Measurements from ENCODE around the gene TSG101. TPM values are rescaled to one million over a fixed set of nuclear protein-coding genes. Genes with fewer than 3 reads are reported as not detected.
A peak's percentile ranks its signal among the peaks of the same experiment; 100 is the strongest.

TSG101 gene
- total RNA-seq, 2 experiments from 2014 or later, result 34.0 to 37.4 TPM

- H3K4me3 Mint-ChIP-seq, result no peak overlapping the region
- intact Hi-C loops (cut with micrococcal nuclease), result no loop called here
- no peaks in the 10 kb centered on the region for H3K4me1 Mint-ChIP-seq (ENCODE audit: low read depth)
- ATAC-seq, result no peak
- H3K27ac Mint-ChIP-seq, result no peak overlapping the region
- ChIA-PET CTCF (interaction anchor here (0.8 kb wide), 1 partner anchor 348 kb away, joined by 3 read pairs; no protein-coding TSS in a partner anchor), POLR2A (no interaction called here)
- TF ChIP-seq CTCF (IDR thresholded peaks at IDR 0.05), result no peak
- no peak for DNase-seq
- H3K36me3 Mint-ChIP-seq (ENCODE audit: low read depth), result no peaks in the 10 kb centered on the region
- no peaks in the 10 kb centered on the region for H3K9me3 Mint-ChIP-seq
- no peaks in the 10 kb centered on the region for H3K27me3 Mint-ChIP-seq
These were observed 63.3 kb downstream of the TSG101 start for GRCh38 chr11:18463439-18463838.

GRCh38 chr11:18461909-18462308 is 64.8 kb downstream of the TSG101 start:
- ATAC-seq, result peak; percentile 87
- H3K27ac Mint-ChIP-seq, result no peak overlapping the region

GRCh38 chr11:18459634-18460033 is 67.1 kb downstream of the TSG101 start:
- intact Hi-C loops (cut with micrococcal nuclease), result no loop called here
- no peak for TF ChIP-seq CTCF (IDR thresholded peaks at IDR 0.05)
- DNase-seq (no peak), ATAC-seq (no peak)
- peaks cover 2% of the 10 kb centered on the region for H3K4me1 Mint-ChIP-seq (ENCODE audit: low read depth)
- no peak overlapping the region for H3K27ac Mint-ChIP-seq
- H3K4me3 Mint-ChIP-seq, result no peak overlapping the region
- H3K9me3 Mint-ChIP-seq, result no peaks in the 10 kb centered on the region
- peaks cover 3% of the 10 kb centered on the region for H3K27me3 Mint-ChIP-seq
- ChIA-PET POLR2A (no interaction called here), CTCF (no interaction called here)
- no peaks in the 10 kb centered on the region for H3K36me3 Mint-ChIP-seq (ENCODE audit: low read depth)

More at GRCh38 chr11:18461909-18462308, 64.8 kb downstream of the TSG101 start:
- no peaks in the 10 kb centered on the region for H3K36me3 Mint-ChIP-seq (ENCODE audit: low read depth)
- CTCF ChIA-PET, result no interaction called here
- intact Hi-C loops (cut with micrococcal nuclease), result no loop called here
- no peak overlapping the region for H3K4me3 Mint-ChIP-seq
- DNase-seq, result peak; percentile 34
- no peaks in the 10 kb centered on the region for H3K4me1 Mint-ChIP-seq (ENCODE audit: low read depth)
- H3K27me3 Mint-ChIP-seq, result no peaks in the 10 kb centered on the region
- H3K9me3 Mint-ChIP-seq, result no peaks in the 10 kb centered on the region
- POLR2A ChIA-PET, result no interaction called here
- TF ChIP-seq CTCF (IDR thresholded peaks at IDR 0.05), result no peak

- intact Hi-C loops (cut with micrococcal nuclease), result no loop called here
- H3K36me3 Mint-ChIP-seq (ENCODE audit: low read depth), result no peaks in the 10 kb centered on the region
- H3K27me3 Mint-ChIP-seq, result peaks cover 3% of the 10 kb centered on the region
- no peak overlapping the region for H3K27ac Mint-ChIP-seq
- H3K4me3 Mint-ChIP-seq, result no peak overlapping the region
- no peak for TF ChIP-seq CTCF (IDR thresholded peaks at IDR 0.05)
- peak; percentile 17 for ATAC-seq
- CTCF ChIA-PET, result interaction anchor here (1.1 to 1.2 kb wide), 2 partner anchors 213 to 265 kb away, joined by 3 read pairs; no protein-coding TSS in a partner anchor
- no peak for DNase-seq
- H3K9me3 Mint-ChIP-seq, result no peaks in the 10 kb centered on the region
- peaks cover 2% of the 10 kb centered on the region for H3K4me1 Mint-ChIP-seq (ENCODE audit: low read depth)
- POLR2A ChIA-PET, result no interaction called here
These were observed 69.3 kb downstream of the TSG101 start for GRCh38 chr11:18457450-18457849.

- ATAC-seq, result no peak
- ChIA-PET CTCF (no interaction called here), POLR2A (no interaction called here)
- H3K9me3 Mint-ChIP-seq, result no peaks in the 10 kb centered on the region
- H3K27ac Mint-ChIP-seq, result no peak within 1 kb of the TSS
- no peak for DNase-seq
- H3K36me3 Mint-ChIP-seq (ENCODE audit: low read depth), result no peaks in the 10 kb centered on the region
- no peak within 1 kb of the TSS for H3K4me3 Mint-ChIP-seq
- peaks cover 2% of the 10 kb centered on the region for H3K4me1 Mint-ChIP-seq (ENCODE audit: low read depth)
- peaks cover 3% of the 10 kb centered on the region for H3K27me3 Mint-ChIP-seq
- intact Hi-C loops (cut with micrococcal nuclease), result no loop called here
- TF ChIP-seq CTCF (IDR thresholded peaks at IDR 0.05), result no peak
These were observed 70.9 kb downstream of the TSG101 start, which contains the start of gene LDHAL6A for GRCh38 chr11:18455686-18456372. LDHAL6A (plus strand) TSS chr11:18455856; CDS start chr11:18456681, 825 bp downstream.

Measured in activated CD8-positive, alpha-beta T cell treated with anti-CD3 and anti-CD28 coated beads for 36 hours (primary cell).